Effector CD8-positive, alpha-beta T cell (primary cell): ENCODE data around the gene DHRSX.
"Not testable (repeated sequence)": the region's sequence is repeated elsewhere in the genome, so short reads cannot be mapped to it uniquely, and the experiment has no call there.

Experiments
- DNase-seq: peaks from one replicate; lab custom pipeline; 2025; lab: John Stamatoyannopoulos, UW

The DHRSX gene

GRCh38 chrX:2316534-2316933, 184.2 kb downstream of the DHRSX start:
- DNase-seq: no peak

DNA sequence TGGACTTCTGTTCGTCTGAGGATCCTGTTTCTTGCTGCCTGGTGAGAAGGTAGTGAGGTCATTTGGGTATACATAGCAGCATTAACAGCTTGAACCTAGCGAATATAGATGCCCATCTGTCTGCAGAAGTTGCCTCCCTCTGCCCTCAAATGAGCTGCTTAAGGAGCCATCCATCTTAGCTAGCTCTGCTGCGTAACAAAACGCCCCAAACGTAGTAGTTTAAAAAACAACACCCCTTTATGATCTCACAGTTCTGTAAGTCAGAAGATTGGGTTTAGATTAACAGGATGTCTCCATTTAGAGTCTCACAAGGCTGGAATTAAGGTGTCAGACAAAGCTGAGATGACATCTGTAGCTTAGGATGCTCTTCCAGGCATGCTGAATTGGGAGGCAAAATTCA, 185.3 kb downstream of the DHRSX start:
- DNase-seq: no peak

DNA sequence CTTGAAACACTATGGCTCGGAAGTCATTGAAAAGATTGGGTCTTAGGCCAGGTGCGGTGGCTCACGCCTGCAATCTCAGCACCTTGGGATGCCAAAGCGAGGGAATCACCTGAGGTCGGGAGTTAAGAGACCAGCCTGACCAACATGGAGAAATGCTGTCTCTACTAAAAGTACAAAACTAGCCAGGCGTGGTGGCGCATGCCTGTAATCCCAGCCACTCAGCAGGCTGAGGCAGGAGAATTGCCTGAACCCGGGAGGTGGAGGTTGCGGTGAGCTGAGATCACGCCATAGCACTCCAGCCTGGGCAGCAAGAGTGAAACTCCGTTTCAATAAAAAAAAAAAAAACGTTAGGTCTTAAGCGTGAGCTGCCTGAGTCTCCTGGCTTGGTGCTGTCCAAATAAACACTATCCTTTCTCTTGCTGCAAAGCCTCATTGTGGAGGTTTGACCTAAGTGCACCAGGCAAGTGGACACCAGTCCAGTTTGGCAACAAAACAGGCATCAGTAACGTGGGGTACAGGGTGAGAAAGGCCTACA, 185.9 kb downstream of the DHRSX start:
- no peak for DNase-seq

- no peak for DNase-seq
Observed at GRCh38 chrX:2313864-2314640, 186.7 kb downstream of the DHRSX start.

- not testable (repeated sequence) for DNase-seq
Observed at GRCh38 chrX:2312061-2312591, 188.7 kb downstream of the DHRSX start.

GRCh38 chrX:2311501-2311900, 189.3 kb downstream of the DHRSX start:
- DNase-seq: no peak

- DNase-seq: no peak
Observed at GRCh38 chrX:2301901-2302300, 198.9 kb downstream of the DHRSX start.

DNA sequence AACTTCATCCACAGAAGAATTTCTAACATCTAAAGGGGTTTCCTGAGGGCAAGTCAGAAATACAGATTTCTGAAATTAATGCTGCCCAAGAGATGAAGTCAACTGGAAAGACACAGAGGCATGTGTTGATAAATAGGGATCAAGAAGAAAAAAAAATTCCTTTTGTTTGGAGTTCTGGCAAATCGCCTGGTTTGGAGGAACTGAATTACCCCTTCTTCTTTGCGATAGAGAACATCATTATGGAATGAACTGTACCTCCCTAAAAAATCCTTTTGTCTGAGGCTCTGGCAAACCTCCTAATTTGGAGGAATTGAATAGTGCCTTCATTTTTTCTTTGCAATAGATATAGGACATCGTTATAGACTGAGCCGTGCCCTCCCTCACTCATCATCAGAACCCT, 200.9 kb downstream of the DHRSX start:
- DNase-seq: no peak

GRCh38 chrX:2286731-2287130, 214.0 kb downstream of the DHRSX start:
- no peak for DNase-seq

- DNase-seq: no peak
Observed at GRCh38 chrX:2284601-2285000, 216.2 kb downstream of the DHRSX start.

DNA sequence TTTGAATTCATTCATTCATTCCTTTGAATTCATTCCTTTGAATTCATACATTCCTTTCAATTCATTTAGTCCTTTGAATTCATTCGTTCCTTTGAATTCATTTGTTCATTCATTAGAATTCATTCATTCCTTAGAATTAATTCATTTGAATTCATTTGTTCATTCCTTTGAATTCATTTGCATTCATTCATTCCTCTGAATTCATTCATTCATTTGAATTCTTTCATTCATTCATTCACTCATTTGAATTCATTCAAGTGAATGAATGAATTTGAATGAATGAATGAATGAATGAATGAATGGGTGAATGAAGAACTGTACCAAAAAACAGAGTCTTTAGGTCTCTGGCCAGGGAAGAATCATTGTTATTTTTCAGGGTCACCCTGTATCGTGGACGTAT, 216.6 kb downstream of the DHRSX start:
- DNase-seq: no peak

DNA sequence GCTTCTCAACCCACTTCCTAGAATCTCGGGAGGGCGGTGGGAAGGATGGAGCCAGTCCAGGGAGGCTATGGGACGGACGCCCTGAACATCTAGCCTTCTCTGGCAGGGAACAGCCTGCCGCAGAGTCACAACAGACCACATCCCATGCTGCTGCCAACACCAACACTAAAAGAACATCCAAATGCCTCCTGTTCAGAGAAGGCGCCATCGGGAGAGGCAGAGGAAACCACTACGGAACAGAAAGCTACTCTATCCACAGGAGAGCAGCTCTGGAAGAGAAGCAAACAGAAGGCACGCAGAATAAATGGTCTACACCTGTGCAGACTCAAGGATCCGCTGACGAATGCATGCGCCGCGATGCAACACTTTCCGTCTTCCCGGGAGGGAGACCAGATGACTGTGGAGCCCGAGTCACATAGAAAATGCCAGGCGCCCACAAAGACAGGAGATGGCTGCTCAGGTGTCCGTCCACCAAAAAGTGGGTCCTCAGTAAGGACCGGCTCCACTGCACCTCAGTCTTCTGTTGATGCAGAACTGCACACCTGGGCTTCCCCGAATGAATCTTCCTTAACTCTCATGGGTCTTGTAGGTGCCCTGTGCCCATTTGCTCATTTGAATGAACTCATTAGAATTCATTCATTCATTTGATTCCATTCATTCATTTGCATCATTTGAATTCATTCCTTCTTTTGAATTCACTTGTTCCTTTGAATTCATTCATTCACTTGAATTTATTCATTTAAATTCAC, 217.5 kb downstream of the DHRSX start:
- no peak for DNase-seq

DNA sequence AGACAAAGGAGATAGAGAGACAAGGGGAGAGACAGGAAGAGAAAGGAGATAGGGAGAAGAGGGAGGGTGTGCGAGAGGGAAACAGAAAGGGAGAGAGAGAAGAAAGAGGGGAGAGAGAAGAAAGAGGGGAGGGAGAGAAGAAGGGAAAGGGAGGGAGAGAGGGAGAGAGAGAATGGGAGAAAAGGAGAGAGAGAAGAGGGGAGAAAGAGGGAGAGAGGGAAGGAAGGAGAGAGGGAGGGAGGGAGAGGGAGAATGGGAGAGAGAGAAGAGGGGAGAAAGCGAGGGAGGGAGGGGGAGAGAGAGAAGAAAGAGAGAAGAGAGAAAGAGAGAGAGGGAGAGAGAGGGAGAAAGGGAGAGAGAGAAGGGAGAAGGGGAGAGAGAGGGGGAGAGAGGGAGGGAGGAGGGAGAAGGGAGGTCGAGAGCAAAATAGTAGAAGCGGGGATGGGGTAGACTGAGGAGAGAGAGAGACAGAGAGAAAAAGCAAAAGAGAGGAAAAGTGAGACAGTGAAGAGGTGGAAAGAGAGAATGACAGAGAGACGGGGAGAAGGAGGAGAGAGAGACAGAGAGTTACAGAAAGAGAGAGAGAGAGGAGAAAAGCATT, 218.2 kb downstream of the DHRSX start:
- no peak for DNase-seq

DNA sequence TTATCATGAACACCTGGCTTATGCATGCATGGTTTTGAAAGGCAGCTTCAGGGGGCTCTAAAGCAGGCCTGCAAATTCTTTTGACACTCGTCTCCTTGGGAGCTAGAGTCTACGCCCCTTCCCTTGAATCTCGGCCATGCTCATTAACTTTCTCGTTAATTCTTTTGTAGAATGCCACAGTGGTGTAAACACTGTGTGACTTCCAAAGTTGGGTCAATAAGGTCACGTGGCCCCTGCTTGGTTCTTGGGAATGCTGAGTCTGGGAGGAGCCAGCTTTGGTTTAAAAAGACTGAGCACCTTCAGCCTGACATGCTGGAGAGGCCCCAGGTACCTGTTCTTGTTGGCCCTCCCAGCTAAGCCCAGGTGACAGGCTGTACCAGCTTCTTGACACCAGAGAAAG, 228.4 kb downstream of the DHRSX start:
- no peak for DNase-seq

- not testable (repeated sequence) for DNase-seq
Observed at GRCh38 chrX:2271595-2271994, 229.2 kb downstream of the DHRSX start.

GRCh38 chrX:2270783-2271182, 230.0 kb downstream of the DHRSX start:
- DNase-seq: not testable (repeated sequence)

DNA sequence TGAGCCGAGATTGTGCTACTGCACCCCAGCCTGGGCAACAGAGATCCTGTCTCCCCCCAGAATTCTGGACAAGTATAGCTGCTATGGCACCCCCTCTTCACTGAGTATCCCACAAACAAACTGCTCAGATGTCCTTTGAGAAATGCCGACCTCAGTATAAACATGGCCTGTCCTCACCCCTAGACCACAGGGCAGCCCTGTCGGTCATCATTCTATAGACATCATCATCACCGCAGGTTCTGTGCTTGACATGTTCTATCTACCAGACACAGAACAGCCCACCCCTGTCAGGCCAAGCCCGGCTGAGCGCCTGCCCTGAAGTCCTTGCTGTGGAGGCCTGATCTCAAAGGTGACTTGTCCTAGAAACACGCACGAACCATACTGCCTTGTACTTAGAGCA, 232.9 kb downstream of the DHRSX start:
- no peak for DNase-seq

GRCh38 chrX:2266445-2267349, 234.1 kb downstream of the DHRSX start:
- no peak for DNase-seq

GRCh38 chrX:2265658-2266444, 234.9 kb downstream of the DHRSX start:
- DNase-seq: not testable (repeated sequence)

GRCh38 chrX:2264179-2265030, 236.4 kb downstream of the DHRSX start:
- DNase-seq: no peak
